NCI-H2029 treated with DMSO at 0.1 percent for 48 hours (cell line): ENCODE data around the gene GABRR2.

Source experiments
- DNase-seq: peaks from one replicate; lab custom pipeline; 2025; lab: John Stamatoyannopoulos, UW

Gene GABRR2

GRCh38 chr6:89290401-89291155 is 24.5 kb downstream of the GABRR2 start:
- DNase-seq = no peak

- DNase-seq = no peak
Measured at GRCh38 chr6:89289710-89290109, 25.4 kb downstream of the GABRR2 start.

GRCh38 chr6:89287351-89288028 is 27.6 kb downstream of the GABRR2 start:
- no peak for DNase-seq

GRCh38 chr6:89286516-89286915 is 28.6 kb downstream of the GABRR2 start:
- no peak for DNase-seq

GRCh38 chr6:89284963-89285735 is 29.9 kb downstream of the GABRR2 start:
- DNase-seq = no peak

- DNase-seq = no peak
Measured at GRCh38 chr6:89284081-89284480, 31.0 kb downstream of the GABRR2 start.

GRCh38 chr6:89282749-89283148 is 32.4 kb downstream of the GABRR2 start:
- no peak for DNase-seq

- DNase-seq = no peak
Measured at GRCh38 chr6:89281779-89282246, 33.3 kb downstream of the GABRR2 start.

GRCh38 chr6:89278956-89279355 is 36.1 kb downstream of the GABRR2 start:
- no peak for DNase-seq

GRCh38 chr6:89275900-89276299 is 39.2 kb downstream of the GABRR2 start:
- no peak for DNase-seq

GRCh38 chr6:89273816-89274215 is 41.3 kb downstream of the GABRR2 start:
- no peak for DNase-seq

- no peak for DNase-seq
Measured at GRCh38 chr6:89272596-89272995, 42.5 kb downstream of the GABRR2 start.

GRCh38 chr6:89270951-89271721 is 44.0 kb downstream of the GABRR2 start:
- no peak for DNase-seq

- DNase-seq = peak; percentile 18
Measured at GRCh38 chr6:89269981-89270380, 45.1 kb downstream of the GABRR2 start.

GRCh38 chr6:89269252-89269651 is 45.8 kb downstream of the GABRR2 start:
- no peak for DNase-seq

- DNase-seq = no peak
Measured at GRCh38 chr6:89268776-89269175, 46.3 kb downstream of the GABRR2 start.

GRCh38 chr6:89267918-89268317 is 47.2 kb downstream of the GABRR2 start:
- DNase-seq = no peak

- DNase-seq = no peak
Measured at GRCh38 chr6:89264296-89264695, 50.8 kb downstream of the GABRR2 start.

- no peak for DNase-seq
Measured at GRCh38 chr6:89260832-89261231, 54.3 kb downstream of the GABRR2 start.

GRCh38 chr6:89260310-89260709 is 54.8 kb downstream of the GABRR2 start:
- no peak for DNase-seq

- DNase-seq = no peak
Measured at GRCh38 chr6:89258912-89259311, 56.2 kb downstream of the GABRR2 start.

- no peak for DNase-seq
Measured at GRCh38 chr6:89257781-89258180, 57.3 kb downstream of the GABRR2 start.
